ENCODE data around the gene GPR63.

DNA sequence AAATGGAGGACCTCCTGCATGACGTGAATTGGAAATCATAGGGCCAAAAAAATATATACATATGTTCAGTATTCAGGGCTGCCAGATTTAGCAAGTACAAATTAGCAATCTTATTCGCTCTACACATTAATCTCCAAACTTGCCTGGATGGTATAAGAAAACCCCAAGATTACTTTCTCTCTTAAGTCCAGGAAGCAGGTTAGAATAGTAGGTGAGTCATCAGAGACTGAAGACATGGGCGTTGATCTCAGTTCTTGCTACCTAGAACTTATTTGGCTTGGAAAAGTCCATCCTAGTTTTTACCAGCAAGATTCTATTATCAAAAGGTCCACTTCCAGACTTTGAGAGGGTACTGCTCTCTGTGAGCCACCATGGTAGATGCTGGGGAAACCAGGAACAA is 47.4 kb downstream of the GPR63 start:
- TF ChIP-seq, protein P1, sequence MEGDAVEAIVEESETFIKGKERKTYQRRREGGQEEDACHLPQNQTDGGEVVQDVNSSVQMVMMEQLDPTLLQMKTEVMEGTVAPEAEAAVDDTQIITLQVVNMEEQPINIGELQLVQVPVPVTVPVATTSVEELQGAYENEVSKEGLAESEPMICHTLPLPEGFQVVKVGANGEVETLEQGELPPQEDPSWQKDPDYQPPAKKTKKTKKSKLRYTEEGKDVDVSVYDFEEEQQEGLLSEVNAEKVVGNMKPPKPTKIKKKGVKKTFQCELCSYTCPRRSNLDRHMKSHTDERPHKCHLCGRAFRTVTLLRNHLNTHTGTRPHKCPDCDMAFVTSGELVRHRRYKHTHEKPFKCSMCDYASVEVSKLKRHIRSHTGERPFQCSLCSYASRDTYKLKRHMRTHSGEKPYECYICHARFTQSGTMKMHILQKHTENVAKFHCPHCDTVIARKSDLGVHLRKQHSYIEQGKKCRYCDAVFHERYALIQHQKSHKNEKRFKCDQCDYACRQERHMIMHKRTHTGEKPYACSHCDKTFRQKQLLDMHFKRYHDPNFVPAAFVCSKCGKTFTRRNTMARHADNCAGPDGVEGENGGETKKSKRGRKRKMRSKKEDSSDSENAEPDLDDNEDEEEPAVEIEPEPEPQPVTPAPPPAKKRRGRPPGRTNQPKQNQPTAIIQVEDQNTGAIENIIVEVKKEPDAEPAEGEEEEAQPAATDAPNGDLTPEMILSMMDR (IDR thresholded peaks at IDR 0.05) = no peak
- no peak for TF ChIP-seq POLR2A (IDR thresholded peaks at IDR 0.05)
